Motor neuron (in vitro differentiated cells): Measurements from ENCODE around the gene MYH7B. TPM values are rescaled to one million over a fixed set of nuclear protein-coding genes. Genes with fewer than 3 reads are reported as not detected.

Source experiments
- ATAC-seq, 8 experiments: fragments of 200-7000 bp; cut with Tn5 transposase; replicated peaks in 6 of 8; 2 replicates each; pipeline ENCODE4 v1.8.0; 2021; ENCODE audit warnings: mild to moderate bottlenecking in 8 of 8, moderate library complexity in 8 of 8
- H3K27ac ChIP-seq, 2 donors: fragments of 250-450 bp; sonication (Bioruptor Pico); 2 replicates each; pipeline ENCODE4 v1.9.0; 2021; ENCODE audit warnings: antibody characterized with exemption in 2 of 2, mild to moderate bottlenecking in 2 of 2, moderate library complexity in 1 of 2
- H3K4me1 ChIP-seq, 2 donors: fragments of 250-450 bp; sonication (Bioruptor Pico); replicated peaks in 1 of 2; 2 replicates each; pipeline ENCODE4 v1.6.1; 2021; ENCODE audit warnings: antibody characterized with exemption in 2 of 2, mild to moderate bottlenecking in 2 of 2, moderate library complexity in 1 of 2
- H3K4me3 ChIP-seq, 5 donors: fragments of 250-450 bp; sonication (Bioruptor Pico); 2 replicates each; pipeline ENCODE4 v1.9.0; 2021; ENCODE audit warnings: antibody characterized with exemption in 5 of 5, mild to moderate bottlenecking in 5 of 5, moderate library complexity in 4 of 5
- WGBS, 10 experiments: fragments of 450-650 bp; shearing (Covaris generic); methylation state at CpG; one replicate each; pipeline ENCODE4 v1.0.0; 2022; 5-methylcytosine and 5-hydroxymethylcytosine counted together
- in situ Hi-C, 9 experiments: fragments of 400-800 bp; cut with MboI; loops; one replicate each; pipeline ENCODE4 v1.15.0; 2021; ENCODE audit warnings: low sequenced_read_pairs in 9 of 9, low pct_unique_long_range_greater_than_20kb in 2 of 9; ENCODE audit not compliant: unreplicated experiment in 9 of 9
- total RNA-seq, 8 experiments: library from RNA; unstranded; fragments of 300-600 nt; gene quantifications; 2 replicates each; pipeline versions ENCODE4 v1.2.3 to v1.2.4, GENCODE V29; 2022

MYH7B gene
- total RNA-seq, 8 experiments from 2014 or later = 0.76 to 3.0 (median 1.5) TPM

DNA sequence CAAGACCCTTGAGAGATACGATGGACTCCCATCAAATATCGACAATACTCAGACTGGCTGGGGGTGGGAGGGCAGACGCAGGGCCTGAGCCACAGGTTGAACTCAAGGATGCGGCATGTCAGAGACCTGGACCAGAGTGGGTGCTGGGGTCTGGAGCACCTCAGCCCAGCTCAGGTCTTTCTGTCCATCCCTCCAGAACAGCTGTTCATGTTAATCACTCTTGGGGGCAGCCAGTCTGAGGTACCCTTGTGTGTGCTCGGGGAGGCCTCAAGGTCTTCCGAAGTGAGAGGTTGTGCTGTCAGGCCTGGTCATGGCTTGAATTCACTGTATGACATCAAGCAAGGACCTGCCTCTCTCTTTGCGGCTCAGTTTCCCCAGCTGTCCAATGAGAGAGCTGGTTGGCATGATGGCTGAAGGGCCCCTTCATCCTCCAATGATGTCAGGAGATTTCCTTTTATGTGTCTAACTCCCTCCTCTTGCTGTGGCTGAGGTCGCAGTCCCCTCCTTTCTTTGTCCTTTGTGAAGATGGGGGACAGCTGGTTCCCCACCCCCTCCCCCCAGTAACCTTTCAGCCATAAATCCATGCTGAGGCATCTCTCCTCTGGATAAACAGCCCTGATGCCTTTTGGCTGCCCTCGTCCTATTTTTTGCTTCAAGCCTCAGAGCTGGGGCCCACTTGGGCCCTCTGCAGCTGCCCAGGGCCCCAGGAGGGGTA lies 15.3 kb downstream of the MYH7B start:
- Histone ChIP-seq H3K4me3 (no peak overlapping the region), H3K27ac (peak overlapping the region; percentile 74 to 86), H3K4me1 (peaks cover 15 to 16% of the 10 kb centered on the region in 2 donors)
- whole genome bisulfite sequencing, 10 experiments = 40 to 100% (median 89%) methylated on average over 1 to 5 of the region's 9 CpGs; no CpG with 5 or more reads in 3 of the 10 experiments
- ATAC-seq = peak in 5 of 8 experiments; percentile 27 to 66 (median 60)
- in situ Hi-C loops = no loop called here

DNA sequence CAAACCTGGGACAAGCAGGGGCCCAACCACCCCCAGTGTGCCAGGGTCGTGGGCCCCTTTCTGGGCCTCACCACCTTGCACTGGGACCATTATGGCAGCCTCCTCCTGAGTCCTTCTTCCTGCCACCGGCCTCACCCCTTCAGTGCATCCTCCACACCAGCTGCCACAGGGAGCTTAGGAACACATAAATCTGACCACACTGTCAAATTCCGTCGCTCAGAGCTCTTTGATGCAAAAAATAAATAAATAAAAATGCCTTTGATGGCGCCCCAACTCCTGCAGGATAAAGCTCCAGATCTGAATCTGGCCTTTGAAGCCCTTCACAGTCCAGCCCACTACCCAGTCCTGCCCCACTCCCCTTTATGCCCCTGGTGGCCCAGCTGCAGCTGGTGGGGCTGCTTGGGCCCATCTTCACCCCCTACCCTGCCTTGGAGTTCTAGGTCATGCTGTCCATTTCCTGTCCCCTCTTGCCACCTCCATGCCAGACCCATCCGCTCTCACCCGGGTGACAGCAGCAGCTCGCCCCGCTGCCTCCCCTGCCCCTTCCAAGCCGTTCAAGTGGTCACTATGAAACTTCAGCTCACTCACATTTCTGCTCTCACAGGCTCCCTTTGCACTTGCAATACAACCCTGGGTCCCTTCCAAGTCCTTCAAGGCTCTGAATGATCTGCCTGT lies 16.0 kb downstream of the MYH7B start:
- peak in 5 of 8 experiments; percentile 57 to 76 (median 75) for ATAC-seq
- WGBS, 10 experiments = 0 to 89% (median 80%) methylated on average over 1 to 8 of the region's 10 CpGs; no CpG with 5 or more reads in 3 of the 10 experiments
- peak overlapping the region; percentile 74 to 86 for H3K27ac ChIP-seq
- in situ Hi-C loops = no loop called here
- no peak overlapping the region for H3K4me3 ChIP-seq
- H3K4me1 ChIP-seq = peaks cover 15 to 16% of the 10 kb centered on the region in 2 donors

GRCh38 chr20:34974246-34974645 lies 18.6 kb downstream of the MYH7B start:
- WGBS, 10 experiments = 0 to 97% (median 70%) methylated on average over 1 to 4 of the region's 4 CpGs; no CpG with 5 or more reads in 2 of the 10 experiments
- H3K4me1 ChIP-seq = peaks cover 24 to 26% of the 10 kb centered on the region in 2 donors
- no peak overlapping the region for H3K27ac ChIP-seq
- H3K4me3 ChIP-seq = no peak overlapping the region
- in situ Hi-C loops = no loop called here
- no peak for ATAC-seq

DNA sequence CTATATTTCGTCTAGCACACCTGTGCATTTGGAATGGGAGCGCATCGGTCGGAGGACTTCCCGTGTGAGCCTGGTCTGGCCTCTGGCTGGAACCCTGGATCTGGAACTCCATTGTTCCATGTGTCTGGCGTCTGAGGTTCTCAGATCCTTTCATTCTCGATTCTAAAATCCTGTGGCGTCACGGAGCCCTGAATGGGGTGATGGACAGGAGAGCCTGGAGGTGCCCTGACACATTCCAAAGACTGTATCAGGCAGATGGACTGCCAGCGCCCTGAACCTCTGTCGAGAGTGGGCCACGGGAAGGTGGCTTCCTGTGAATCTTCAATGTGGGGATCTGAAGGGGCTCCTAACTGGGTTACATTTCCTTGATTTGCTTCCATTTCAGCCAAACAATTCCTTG lies 20.6 kb downstream of the MYH7B start:
- Histone ChIP-seq H3K27ac (no peak overlapping the region), H3K4me1 (peaks cover 22% of the 10 kb centered on the region in 2 donors), H3K4me3 (no peak overlapping the region)
- WGBS, 10 experiments = 7 to 95% (median 83%) methylated on average over 2 to 8 of the region's 12 CpGs; no CpG with 5 or more reads in 3 of the 10 experiments
- in situ Hi-C loops = no loop called here
- no peak for ATAC-seq

GRCh38 chr20:34977365-34978091 lies 21.9 kb downstream of the MYH7B start:
- H3K4me3 ChIP-seq = no peak overlapping the region
- peaks cover 17% of the 10 kb centered on the region in 2 donors for H3K4me1 ChIP-seq
- H3K27ac ChIP-seq = no peak overlapping the region
- peak in 5 of 8 experiments; percentile 54 to 79 (median 66) for ATAC-seq
- WGBS, 10 experiments = 25 to 100% (median 95%) methylated on average over 2 to 4 of the region's 17 CpGs; no CpG with 5 or more reads in 4 of the 10 experiments
- in situ Hi-C loops = no loop called here

DNA sequence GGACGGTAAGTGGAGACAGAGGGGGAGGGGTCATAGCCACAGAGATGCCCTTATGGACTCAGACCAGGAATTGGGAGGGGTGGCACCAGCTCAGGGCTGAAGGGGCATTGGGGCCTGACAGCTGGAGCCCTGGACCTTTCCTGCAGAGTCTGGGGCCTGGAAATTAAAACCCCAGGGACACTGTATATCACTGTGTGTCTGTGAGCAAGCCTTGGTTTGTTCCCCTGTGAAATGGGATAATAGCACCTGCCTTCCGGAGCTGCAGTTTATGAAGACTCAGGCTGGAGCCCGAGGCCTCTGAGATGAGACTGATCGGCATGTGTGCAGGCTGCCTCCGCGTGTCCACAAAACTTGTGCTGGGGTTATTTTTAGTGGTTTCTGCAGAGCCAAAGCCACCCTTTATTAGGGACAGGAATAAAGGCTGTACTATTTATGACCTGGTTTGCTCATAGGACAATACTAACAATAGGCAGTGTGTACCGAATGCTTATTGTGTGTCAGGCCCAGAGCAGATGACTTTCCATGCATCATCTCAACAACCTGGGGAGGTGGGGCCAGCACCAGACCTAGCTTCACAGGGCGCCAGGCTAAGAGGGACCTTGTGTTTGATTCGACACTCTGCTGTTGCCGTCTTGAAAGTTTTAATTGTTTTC lies 22.6 kb downstream of the MYH7B start:
- 47 to 100% (median 89%) methylated on average over 1 to 9 of the region's 10 CpGs; no CpG with 5 or more reads in 3 of the 10 experiments for WGBS, 10 experiments
- in situ Hi-C loops = no loop called here
- Histone ChIP-seq H3K27ac (no peak overlapping the region), H3K4me3 (no peak overlapping the region), H3K4me1 (peaks cover 17% of the 10 kb centered on the region in 2 donors)
- ATAC-seq = peak in 1 of 8 experiments; percentile 15

DNA sequence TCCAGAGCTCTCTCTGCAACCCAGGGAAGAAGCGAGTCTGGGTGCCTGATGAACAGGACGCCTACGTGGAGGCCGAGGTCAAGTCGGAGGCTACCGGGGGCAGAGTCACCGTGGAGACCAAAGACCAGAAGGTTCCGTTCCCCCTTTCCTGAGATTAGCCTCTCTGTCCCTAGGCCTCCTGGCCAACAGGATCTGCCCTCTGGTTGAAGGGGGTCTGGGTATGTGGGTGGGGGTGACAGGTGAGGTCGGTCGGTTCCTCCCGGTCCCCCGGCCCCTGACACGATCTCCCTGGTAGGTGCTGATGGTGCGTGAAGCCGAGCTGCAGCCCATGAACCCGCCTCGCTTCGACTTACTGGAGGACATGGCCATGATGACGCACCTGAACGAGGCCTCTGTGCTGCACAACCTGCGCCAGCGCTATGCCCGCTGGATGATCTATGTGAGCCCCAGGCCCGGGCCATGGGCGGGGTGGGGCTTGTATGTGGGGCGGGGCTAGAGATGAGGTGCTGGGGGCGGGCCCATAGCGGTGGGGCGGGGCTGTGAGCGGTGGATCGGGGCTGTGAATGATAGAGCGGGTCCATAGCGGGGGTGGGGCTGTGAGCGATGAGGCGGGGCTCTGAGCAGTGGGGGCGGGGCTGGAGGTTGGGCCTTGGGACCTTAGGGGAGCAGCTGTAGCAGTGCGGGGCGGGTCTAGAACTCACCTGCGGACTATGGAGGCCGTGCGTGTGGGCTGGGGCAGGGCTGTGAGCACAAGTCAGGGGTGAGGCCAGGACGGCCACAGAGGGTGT lies 23.9 kb downstream of the MYH7B start:
- Histone ChIP-seq H3K4me3 (no peak overlapping the region), H3K27ac (no peak overlapping the region), H3K4me1 (peaks cover 22 to 25% of the 10 kb centered on the region in 2 donors)
- WGBS, 10 experiments = 60 to 98% methylated on average over 3 to 6 of the region's 42 CpGs; no CpG with 5 or more reads in 8 of the 10 experiments
- peak in 3 of 8 experiments; percentile 34 to 73 (median 66) for ATAC-seq
- in situ Hi-C loops = no loop called here

GRCh38 chr20:34980543-34981233 lies 25.0 kb downstream of the MYH7B start:
- peak overlapping the region in 1 of 2 donors; percentile 12 for H3K27ac ChIP-seq
- ATAC-seq = peak in 5 of 8 experiments; percentile 15 to 85 (median 62)

DNA sequence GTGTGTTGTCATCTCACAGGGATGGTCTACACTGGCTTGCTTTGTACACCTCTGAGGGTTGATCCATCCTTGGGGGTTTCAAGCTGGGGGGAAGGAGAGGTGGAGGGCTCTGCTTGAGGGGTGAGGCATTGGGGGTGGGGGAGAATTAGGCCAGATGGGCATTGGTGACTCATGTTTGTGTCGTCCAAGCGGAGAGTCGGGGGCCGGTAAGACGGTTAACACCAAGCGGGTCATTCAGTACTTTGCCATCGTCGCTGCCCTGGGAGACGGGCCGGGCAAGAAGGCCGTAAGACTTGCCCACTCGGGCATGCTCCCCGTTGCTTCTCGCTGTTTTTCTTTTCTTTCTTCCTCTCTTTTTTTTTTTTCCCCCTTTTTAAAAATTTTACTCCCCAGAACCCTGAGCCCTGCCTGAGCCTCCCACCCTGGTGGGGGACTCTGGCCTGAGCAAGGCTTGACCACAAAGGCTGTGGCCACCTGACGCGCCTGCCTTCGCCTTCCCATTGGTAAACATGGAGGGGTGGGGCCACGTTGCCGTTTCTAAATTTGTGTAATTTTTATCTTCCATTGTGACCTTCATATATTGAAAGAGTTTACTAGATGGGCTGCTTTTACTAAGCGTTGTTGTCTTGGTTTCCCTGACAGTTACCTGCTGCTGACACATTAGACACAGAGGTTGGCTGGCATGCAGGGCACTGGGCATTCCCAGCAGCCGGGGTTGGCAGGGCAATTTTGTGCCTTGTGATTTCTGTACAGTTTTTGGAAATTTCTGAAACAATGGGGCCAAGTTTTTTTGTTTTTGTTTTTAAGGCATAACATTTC lies 26.8 kb downstream of the MYH7B start:
- WGBS, 10 experiments = 0 to 100% (median 90%) methylated on average over 1 to 13 of the region's 21 CpGs
- in situ Hi-C loops = no loop called here
- no peak overlapping the region for H3K27ac ChIP-seq
- peaks cover 30 to 35% of the 10 kb centered on the region in 2 donors for H3K4me1 ChIP-seq
- ATAC-seq = no peak
- H3K4me3 ChIP-seq = no peak overlapping the region

More at GRCh38 chr20:34980543-34981233, 25.0 kb downstream of the MYH7B start:
- in situ Hi-C loops = no loop called here
- Histone ChIP-seq H3K4me3 (no peak overlapping the region), H3K4me1 (peaks cover 34% of the 10 kb centered on the region in 2 donors)
- 0 to 95% (median 60%) methylated on average over 1 to 4 of the region's 22 CpGs; no CpG with 5 or more reads in 5 of the 10 experiments for WGBS, 10 experiments

GRCh38 chr20:34983089-34983820 lies 27.6 kb downstream of the MYH7B start:
- 0 to 79% (median 64%) methylated on average over 1 to 4 of the region's 5 CpGs; no CpG with 5 or more reads in 1 of the 10 experiments for WGBS, 10 experiments
- H3K4me1 ChIP-seq = peaks cover 26 to 31% of the 10 kb centered on the region in 2 donors
- H3K27ac ChIP-seq = no peak overlapping the region
- no peak for ATAC-seq
- no peak overlapping the region for H3K4me3 ChIP-seq
- in situ Hi-C loops = no loop called here
